Loucy (cell line): ENCODE data around the gene NR3C2.

Experiments
- H2AFZ ChIP-seq: fragments of 200-600 bp; sonication (generic); 2 replicates; pipeline ENCODE4 v1.6.0; 2016; ENCODE audit warnings: antibody characterized with exemption, mild to moderate bottlenecking, low read length, moderate library complexity
- H3F3A ChIP-seq: fragments of 200-600 bp; 2 replicates; pipeline ENCODE4 v1.6.0; 2016; ENCODE audit warnings: antibody characterized with exemption, low read depth, mild to moderate bottlenecking
- H3K27me3 ChIP-seq: fragments of 200-600 bp; sonication (generic); 2 replicates; pipeline ENCODE4 v1.6.1; 2014; ENCODE audit warnings: low read length, mild to moderate bottlenecking; ENCODE audit not compliant: insufficient read depth, poor library complexity, severe bottlenecking
- H3K36me3 ChIP-seq: fragments of 200-600 bp; sonication (generic); 2 replicates; pipeline ENCODE4 v1.6.1; 2016; ENCODE audit warnings: low read length; ENCODE audit not compliant: insufficient read depth
- H3K4me1 ChIP-seq: fragments of 200-600 bp; sonication (generic); 2 replicates; pipeline ENCODE4 v1.5.1; 2014; ENCODE audit warnings: low read length, mild to moderate bottlenecking; ENCODE audit not compliant: insufficient read depth, poor library complexity, severe bottlenecking
- H3K4me2 ChIP-seq: fragments of 200-600 bp; sonication (generic); 2 replicates; pipeline ENCODE4 v1.6.0; 2014; ENCODE audit warnings: antibody characterized with exemption, low read length, low read depth, mild to moderate bottlenecking; ENCODE audit not compliant: poor library complexity, severe bottlenecking
- H3K4me3 ChIP-seq: fragments of 200-600 bp; sonication (generic); 2 replicates; pipeline ENCODE4 v1.5.1; 2014; ENCODE audit warnings: low read length, mild to moderate bottlenecking, mixed read lengths; ENCODE audit not compliant: poor library complexity, severe bottlenecking
- H3K79me2 ChIP-seq: fragments of 200-600 bp; sonication (generic); 2 replicates; pipeline ENCODE4 v1.6.1; 2014; ENCODE audit warnings: low read length; ENCODE audit not compliant: insufficient read depth
- H3K9ac ChIP-seq: fragments of 200-600 bp; sonication (generic); 2 replicates; pipeline ENCODE4 v1.6.0; 2014; ENCODE audit warnings: mild to moderate bottlenecking, low read depth, low read length, moderate library complexity; ENCODE audit not compliant: poor library complexity, severe bottlenecking
- H3K9me2 ChIP-seq: fragments of 200-600 bp; sonication (generic); replicated peaks from 2 replicates; pipeline ENCODE4 v1.6.1; 2016; ENCODE audit warnings: low read depth, low read length, mixed read lengths
- H3K9me3 ChIP-seq: fragments of 200-600 bp; sonication (generic); 2 replicates; pipeline ENCODE4 v1.6.1; 2014; ENCODE audit warnings: mild to moderate bottlenecking, antibody characterized with exemption, low read length, low read depth; ENCODE audit not compliant: insufficient read depth
- H4K20me1 ChIP-seq: fragments of 200-600 bp; sonication (generic); 2 replicates; pipeline ENCODE4 v1.6.0; 2014; ENCODE audit warnings: antibody characterized with exemption, low read length, mild to moderate bottlenecking; ENCODE audit not compliant: insufficient read depth, poor library complexity, severe bottlenecking
- EZH2phosphoT487 ChIP-seq: fragments of 200-600 bp; IDR thresholded peaks from 2 replicates; pipeline ENCODE4 v1.6.1; 2018; ENCODE audit warnings: antibody characterized with exemption, mild to moderate bottlenecking, moderate library complexity, borderline replicate concordance
- TF ChIP-seq, protein P1 (sequence below): fragments of 200-600 bp; sonication (generic); conservative IDR thresholded peaks from 2 replicates; pipeline ENCODE4 v1.5.1; 2014; ENCODE audit warnings: mild to moderate bottlenecking, antibody characterized with exemption, low read length

The NR3C2 gene

DNA sequence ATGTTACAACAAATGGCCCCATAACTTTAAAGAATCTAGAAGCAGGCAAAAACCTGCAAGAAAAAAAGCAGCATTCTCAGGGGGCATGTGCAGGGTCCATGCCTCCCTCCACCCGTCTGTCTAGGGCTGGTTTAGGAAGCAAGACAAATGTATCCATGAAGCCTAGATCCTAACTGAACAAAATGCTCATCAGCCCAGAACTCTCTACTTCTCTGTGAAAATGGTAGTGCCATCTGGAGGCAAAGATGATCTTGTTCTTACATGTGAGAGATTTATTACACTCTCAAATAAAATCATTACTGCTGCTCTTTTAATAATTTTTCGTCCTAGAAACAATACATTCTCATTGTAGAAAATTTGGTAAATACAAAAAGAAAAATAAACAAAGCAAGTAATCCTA is 26.7 kb downstream of the NR3C2 start:
- no peak overlapping the region for H3K4me2 ChIP-seq
- H3K79me2 ChIP-seq = no peaks in the 10 kb centered on the region
- no peaks in the 10 kb centered on the region for H3K27me3 ChIP-seq
- no peak overlapping the region for H3K9ac ChIP-seq
- no peaks in the 10 kb centered on the region for H3K9me3 ChIP-seq
- no peaks in the 10 kb centered on the region for H3F3A ChIP-seq
- H4K20me1 ChIP-seq = no peaks in the 10 kb centered on the region
- no peak overlapping the region for H3K4me3 ChIP-seq
- H3K4me1 ChIP-seq = no peaks in the 10 kb centered on the region
- H2AFZ ChIP-seq = no peak overlapping the region
- TF ChIP-seq EZH2phosphoT487 = no peak
- TF ChIP-seq, protein P1, sequence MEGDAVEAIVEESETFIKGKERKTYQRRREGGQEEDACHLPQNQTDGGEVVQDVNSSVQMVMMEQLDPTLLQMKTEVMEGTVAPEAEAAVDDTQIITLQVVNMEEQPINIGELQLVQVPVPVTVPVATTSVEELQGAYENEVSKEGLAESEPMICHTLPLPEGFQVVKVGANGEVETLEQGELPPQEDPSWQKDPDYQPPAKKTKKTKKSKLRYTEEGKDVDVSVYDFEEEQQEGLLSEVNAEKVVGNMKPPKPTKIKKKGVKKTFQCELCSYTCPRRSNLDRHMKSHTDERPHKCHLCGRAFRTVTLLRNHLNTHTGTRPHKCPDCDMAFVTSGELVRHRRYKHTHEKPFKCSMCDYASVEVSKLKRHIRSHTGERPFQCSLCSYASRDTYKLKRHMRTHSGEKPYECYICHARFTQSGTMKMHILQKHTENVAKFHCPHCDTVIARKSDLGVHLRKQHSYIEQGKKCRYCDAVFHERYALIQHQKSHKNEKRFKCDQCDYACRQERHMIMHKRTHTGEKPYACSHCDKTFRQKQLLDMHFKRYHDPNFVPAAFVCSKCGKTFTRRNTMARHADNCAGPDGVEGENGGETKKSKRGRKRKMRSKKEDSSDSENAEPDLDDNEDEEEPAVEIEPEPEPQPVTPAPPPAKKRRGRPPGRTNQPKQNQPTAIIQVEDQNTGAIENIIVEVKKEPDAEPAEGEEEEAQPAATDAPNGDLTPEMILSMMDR = peak; percentile 42
- no peaks in the 10 kb centered on the region for H3K36me3 ChIP-seq
- no peaks in the 10 kb centered on the region for H3K9me2 ChIP-seq

DNA sequence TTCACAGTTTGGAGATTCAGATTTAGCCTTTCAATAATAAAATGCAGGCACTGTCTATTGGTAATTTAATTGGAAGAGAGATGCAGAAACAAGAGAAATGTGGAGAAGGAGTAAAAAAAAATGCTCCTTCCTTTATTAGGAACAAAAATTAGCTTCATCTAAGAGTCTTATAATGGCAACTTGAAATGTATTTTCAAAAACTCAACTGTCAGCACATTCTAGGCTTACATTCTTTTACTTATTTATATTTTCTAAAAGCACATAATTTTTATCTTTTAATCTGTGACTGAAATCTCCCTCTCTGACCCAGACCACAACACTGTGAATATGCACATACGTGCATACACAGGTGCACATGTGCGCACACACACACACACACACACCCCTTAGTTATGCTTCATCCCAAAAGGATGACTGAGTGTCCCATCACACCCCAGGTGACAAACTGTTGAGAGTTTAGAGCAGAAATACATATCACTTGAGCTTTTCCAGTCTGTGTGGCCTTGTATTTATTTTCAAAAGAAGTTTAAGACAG is 29.7 kb downstream of the NR3C2 start:
- Histone ChIP-seq H3K9me2 (no peaks in the 10 kb centered on the region), H3K4me3 (no peak overlapping the region), H3K79me2 (no peaks in the 10 kb centered on the region), H3K27me3 (no peaks in the 10 kb centered on the region), H3K9ac (no peak overlapping the region), H3K9me3 (no peaks in the 10 kb centered on the region), H3K36me3 (no peaks in the 10 kb centered on the region), H3K4me1 (no peaks in the 10 kb centered on the region), H4K20me1 (no peaks in the 10 kb centered on the region), H3K4me2 (no peak overlapping the region), H3F3A (no peaks in the 10 kb centered on the region), H2AFZ (no peak overlapping the region)
- TF ChIP-seq EZH2phosphoT487 = no peak
- TF ChIP-seq, protein P1 = no peak

DNA sequence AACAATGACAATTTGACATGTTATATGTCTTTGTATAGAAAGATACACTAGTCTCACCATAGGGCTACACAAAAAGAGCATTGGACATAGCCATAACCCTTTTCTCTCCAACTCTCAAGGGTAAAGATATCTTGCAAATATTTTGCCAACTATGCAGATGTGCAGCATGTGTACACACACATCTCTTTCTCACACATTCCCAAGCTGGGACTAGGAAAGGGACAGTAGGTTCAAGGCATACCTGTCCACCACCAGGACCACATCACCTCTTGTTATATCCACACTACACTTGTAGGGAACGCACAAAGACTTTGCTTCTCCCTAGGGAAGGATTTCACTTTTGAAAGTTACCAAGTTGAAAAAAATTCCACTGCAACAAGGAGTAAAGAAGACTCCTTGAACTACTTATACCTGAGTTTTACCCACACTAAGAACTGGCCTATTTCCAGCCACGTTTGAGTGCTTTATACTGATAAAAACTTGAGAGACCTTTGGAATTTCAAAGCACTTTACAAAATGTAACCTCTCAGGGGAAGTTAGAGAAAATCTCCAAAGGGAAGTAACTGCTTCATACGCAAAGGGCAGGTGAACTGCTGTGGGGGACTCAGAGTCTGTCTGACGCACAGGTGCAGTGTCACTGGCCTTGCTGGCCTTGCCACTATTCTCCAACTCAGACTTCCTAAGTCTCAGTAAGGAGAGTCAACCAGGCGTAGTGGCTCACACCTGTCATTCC is 36.9 kb downstream of the NR3C2 start:
- no peak for TF ChIP-seq EZH2phosphoT487
- TF ChIP-seq, protein P1 = no peak
- H3K79me2 ChIP-seq = no peaks in the 10 kb centered on the region

More for the DNA sequence above, 36.9 kb downstream of the NR3C2 start:
- H3K9me3 ChIP-seq = no peaks in the 10 kb centered on the region
- H3K27me3 ChIP-seq = no peaks in the 10 kb centered on the region
- no peaks in the 10 kb centered on the region for H3K4me1 ChIP-seq
- no peak overlapping the region for H3K4me2 ChIP-seq
- H3K9me2 ChIP-seq = no peaks in the 10 kb centered on the region
- H4K20me1 ChIP-seq = no peaks in the 10 kb centered on the region
- no peaks in the 10 kb centered on the region for H3F3A ChIP-seq
- H3K36me3 ChIP-seq = no peaks in the 10 kb centered on the region
- no peak overlapping the region for H3K4me3 ChIP-seq
- H2AFZ ChIP-seq = no peak overlapping the region
- H3K9ac ChIP-seq = no peak overlapping the region
